CD4-positive, alpha-beta T cell treated with Interleukin-6 for 4 hours (primary cell): ENCODE data around the gene PTPN22.
A peak's percentile ranks its signal among the peaks of the same experiment; 100 is the strongest.
"Not testable (repeated sequence)": the region's sequence is repeated elsewhere in the genome, so short reads cannot be mapped to it uniquely, and the experiment has no call there.

Experiments
- DNase-seq: peaks from one replicate; pipeline ENCODE4 v3.0.0-alpha.2; 2020; ENCODE audit warnings: mixed read lengths

The PTPN22 gene

DNA sequence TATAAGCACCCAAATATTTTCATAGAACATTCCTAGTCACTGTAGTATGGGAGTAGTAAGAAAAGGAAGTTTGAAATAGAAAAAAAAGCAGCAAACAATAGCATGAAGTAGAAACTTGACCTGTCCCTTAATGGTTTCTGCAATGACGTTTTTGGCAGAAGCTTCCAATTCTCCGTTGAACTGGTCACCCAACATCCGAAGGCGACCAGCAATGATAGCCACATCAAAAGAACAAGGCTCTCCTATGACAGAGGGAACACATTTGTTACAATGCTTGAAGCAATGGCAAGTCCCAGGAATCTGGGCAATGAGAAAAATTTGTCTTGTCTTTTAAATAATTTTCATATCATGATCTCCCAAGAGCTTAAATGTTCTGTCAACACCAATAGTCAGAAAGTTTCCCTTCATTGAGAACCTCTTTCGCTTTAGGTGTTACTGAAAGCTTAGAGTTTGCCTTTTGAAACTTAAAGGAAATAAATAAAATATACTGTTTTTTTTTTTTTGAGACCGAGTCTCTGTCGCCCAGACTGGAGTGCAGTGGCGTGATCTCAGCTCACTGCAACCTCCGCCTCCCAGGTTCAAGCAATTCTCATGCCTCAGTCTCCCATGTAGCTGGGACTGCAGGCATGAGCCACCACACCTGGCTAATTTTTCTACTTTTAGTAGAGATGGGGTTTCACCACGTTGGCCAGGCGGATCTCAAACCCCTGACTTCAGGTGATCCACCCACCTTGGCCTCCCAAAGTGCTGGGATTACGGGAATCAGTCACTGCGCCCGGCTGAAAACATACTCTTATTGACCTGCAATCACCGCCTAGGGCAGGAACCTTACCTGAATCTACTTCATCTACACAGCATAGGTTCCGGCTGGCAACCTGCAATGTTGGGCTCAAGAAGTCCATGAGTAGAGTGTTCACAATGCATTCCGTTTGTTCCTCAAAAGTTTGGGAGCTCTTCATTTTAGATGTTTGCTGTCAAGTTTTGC lies 15.2 kb upstream of the PTPN22 start:
- no peak for DNase-seq

DNA sequence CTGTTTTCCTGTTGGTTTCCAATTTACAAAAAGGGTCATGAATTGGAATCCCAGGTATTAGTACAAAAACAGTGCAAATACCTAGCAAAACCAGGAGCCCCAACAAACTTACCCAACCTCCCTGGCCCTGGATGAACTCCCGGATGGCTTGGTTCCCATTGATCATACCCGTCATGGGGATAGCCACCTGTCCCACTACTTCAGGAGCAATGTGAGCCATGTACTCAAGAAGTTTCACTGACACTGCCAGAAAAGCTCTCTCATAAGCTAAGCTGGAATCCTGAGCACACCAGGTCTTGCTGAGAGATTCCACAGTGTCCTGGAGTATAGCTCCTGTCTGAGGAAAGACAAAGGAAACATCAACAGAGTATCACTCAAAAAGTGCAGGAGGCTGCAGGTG lies 10.1 kb upstream of the PTPN22 start:
- DNase-seq = no peak

- DNase-seq = no peak
Observed at GRCh38 chr1:113879739-113880038, 8.2 kb upstream of the PTPN22 start.

GRCh38 chr1:113876176-113876575 lies 4.7 kb upstream of the PTPN22 start:
- DNase-seq = no peak

GRCh38 chr1:113875714-113876113 lies 4.2 kb upstream of the PTPN22 start:
- no peak for DNase-seq

DNA sequence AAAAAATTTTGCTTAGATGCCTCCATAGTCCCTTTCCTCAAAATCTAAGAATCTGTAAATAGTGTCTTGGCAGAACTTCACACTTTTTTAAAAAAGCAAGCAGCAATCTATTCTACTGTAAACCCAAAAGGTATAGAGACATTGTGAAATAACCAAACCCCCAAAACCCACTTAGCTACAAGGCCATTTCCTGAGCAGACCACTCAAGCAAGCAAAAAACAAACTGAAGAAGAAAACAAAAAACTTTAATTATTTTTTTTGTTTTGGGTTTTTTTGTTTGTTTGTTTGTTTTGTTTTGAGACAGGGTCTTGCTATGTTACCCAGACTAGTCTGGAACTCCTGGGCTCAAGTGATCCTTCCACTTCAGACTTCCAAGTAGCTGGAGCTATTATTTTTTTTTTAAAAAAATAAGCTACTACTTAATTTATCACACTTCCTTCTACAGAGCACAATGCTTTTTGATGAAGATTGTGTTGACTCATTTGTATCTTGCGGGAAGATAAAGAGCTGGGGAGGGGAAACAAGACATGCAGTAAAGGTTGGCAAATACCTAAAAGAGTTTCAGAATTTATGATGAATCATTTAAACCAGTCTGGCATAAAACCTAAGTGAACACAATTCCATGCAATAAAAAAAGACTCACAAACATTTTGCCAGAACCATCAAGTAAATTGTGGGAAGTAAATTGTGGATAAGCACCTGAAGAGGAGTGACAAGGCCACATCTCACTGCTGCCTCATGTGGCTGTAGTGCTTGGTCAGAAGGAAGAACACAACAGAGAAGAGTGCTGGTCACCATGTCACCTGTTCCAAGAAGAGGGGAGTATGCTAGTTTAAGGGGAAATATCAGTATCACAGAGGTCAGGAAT lies 2.7 kb upstream of the PTPN22 start:
- peak; percentile 23 for DNase-seq

DNA sequence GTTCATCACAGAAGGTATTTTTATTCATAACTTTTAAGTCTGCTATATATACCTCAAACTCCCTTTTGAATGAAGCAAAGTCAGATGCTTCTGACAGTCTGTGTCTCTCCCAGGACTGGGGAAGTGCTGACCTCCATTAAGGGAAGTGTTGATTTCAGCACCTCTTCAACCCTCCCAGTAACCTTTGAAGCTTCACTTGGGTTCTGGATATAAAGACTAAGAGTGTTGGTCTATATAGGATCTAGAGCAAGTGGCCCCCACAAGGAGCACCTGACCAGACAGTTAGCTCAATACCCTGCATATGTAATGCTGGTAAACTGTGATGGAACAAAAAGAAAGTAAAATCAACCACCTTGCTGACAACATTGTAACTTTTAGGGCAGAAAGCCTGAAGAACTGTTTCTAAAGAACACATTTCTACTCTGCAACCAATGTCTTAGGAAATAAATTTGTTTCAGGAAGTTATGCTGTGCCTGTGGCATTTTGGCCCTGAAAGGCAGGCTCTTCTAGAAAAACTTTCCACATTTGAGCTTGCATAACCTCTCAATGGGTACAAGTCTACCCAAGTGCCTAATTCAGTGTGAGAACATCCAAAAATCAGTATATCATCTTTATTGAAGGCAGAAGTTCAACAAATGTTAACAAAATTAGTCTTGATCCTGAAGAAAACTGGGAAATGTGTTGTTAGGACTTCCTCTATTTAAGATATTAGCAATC lies 865 bp upstream of the PTPN22 start:
- no peak for DNase-seq

DNA sequence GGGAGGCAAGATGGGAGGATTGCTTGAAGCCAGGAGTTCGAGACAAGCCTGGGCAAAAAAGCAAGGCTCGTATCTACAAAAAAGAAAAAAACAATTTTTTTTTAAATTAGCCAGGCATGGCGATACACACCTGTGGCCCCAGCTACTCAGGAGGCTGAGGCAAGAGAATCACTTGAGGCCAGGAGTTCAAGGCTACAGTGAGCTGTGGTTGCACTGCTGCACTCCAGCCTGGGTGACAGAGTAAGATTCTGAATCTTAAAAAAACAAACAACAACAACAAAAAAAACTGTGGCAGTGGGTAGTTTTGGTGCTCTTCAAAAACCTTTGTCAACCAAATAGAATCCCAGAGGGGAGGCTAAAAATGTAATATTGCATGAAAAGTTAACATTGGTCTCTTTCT lies 734 bp downstream of the PTPN22 start:
- DNase-seq = peak; percentile 30

GRCh38 chr1:113868387-113869083 lies 3.0 kb downstream of the PTPN22 start:
- no peak for DNase-seq

DNA sequence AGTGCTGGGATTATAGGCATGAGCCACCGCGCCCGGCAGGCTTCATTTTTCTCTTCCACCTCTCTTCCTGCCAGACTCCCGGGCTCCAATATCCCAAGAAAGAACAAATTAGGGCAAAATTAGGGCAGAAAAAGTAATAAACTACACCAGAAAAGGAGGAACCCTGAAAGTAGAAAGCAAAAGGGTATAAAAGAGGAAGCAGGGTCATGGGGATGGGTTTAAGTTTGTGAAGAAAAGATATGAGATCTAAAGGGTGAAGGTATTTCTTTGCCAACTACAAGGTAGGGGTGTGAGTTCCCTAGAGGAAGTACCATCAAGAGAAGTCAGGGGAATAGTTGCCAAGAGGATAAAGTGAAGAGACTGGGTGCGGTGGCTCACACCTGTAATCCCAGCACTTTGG lies 9.9 kb downstream of the PTPN22 start:
- DNase-seq = no peak

GRCh38 chr1:113860891-113861290 lies 10.6 kb downstream of the PTPN22 start:
- no peak for DNase-seq

DNA sequence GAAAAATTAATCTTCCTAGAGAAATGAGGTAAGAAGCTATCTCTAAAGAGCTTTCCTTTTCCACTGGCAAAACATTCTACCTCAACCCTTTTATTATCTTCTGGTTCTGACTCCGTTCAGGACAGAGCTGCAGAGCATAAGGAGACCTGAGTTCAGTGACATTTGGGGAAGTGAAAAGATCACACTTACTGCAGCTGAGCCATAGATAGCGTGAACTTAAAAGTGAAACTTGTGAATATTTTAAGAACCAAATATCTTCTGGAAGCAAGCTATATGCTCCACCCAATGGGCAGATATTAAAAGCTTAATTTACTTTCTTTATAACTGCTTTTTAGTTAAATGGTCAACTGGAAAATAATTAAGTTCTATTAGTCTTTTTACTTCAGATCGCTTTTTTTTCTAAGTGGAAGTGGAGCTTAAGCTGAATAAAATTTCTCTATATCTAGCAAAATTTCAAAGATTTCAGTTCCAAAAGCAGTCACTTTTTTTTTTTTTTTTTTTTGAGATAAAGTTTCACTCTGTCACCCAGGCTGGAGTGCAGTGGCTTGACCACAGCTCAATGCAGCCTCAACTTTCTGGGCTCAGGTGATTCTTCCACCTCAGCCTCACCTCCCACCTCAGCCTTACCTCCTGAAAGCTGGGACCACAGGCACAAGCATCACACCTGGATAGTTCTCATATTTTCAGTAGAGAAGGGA lies 11.9 kb downstream of the PTPN22 start:
- no peak for DNase-seq

- no peak for DNase-seq
Observed at GRCh38 chr1:113858982-113859381, 12.5 kb downstream of the PTPN22 start.

GRCh38 chr1:113858418-113858817 lies 13.1 kb downstream of the PTPN22 start:
- DNase-seq = no peak

DNA sequence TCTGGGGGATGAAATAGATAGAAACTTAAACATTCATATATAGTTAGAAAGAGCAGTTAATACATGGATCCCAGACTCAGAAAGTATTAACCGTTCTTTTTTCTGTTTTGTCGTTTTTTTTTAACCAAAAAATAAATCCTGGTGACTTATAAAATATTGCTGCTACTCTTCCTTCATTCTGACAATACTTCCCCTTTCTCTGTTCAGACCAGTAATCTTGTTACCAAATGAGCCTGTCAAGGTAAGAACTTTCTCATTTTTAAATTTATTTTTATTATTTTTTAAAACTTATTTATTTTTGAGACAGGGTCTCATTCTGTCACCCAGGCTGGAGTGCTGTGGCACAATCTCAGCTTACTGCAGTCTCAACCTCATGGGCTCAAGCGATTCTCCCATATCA lies 13.7 kb downstream of the PTPN22 start:
- no peak for DNase-seq

DNA sequence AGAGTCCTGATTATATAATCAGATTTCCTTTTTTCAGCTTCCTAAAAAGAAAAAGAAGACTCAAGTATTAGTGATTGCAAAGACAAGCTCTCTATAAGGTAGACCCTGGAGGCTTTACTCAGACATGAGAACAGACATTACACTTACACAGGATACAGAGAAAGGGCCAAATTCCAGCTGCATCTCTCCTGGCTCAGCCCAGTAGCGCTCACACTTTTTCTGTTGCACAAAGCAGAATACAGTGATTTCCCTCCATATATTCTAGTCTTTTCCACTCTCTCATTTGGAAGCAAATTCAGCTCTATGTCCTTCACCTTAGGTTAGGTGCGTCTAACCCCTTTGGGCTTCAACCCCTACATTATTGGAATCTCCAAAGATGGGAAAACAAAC lies 15.1 kb downstream of the PTPN22 start:
- no peak for DNase-seq

DNA sequence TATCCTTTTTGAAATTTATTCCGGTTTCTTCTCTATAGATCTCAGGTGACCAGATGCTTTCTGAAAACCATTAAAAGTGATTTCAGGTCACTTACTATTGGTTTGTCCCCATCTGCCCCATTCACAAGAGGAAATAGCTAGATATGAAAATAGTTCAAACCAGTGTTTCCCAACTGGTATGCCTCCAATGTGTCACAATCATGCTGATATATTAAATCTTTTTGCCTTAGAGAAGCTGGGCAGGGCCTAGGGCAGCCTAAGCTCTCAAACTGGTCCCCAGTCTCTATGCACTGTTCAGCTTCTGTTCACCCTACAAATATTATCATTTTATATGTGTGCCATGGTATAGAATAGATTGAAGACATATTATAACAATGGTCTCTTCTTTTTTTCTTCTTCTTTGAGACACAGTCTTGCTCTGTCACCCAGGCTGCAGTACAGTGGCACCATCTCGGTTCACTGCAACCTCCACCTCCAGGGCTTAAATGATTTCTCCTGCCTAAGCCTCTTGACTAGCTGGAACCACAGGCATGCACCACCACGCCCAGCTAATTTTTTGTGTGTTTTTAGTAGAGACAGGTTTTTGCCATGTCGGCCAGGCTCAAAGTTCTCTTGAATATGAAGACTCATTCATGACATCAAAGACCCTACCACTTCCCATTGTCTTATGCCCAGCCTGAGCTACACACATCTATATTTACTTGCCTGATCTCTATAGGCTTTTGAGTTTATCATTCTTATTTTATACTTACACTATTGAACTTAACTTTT lies 15.7 kb downstream of the PTPN22 start:
- no peak for DNase-seq

- no peak for DNase-seq
Observed at GRCh38 chr1:113854234-113854633, 17.3 kb downstream of the PTPN22 start.

DNA sequence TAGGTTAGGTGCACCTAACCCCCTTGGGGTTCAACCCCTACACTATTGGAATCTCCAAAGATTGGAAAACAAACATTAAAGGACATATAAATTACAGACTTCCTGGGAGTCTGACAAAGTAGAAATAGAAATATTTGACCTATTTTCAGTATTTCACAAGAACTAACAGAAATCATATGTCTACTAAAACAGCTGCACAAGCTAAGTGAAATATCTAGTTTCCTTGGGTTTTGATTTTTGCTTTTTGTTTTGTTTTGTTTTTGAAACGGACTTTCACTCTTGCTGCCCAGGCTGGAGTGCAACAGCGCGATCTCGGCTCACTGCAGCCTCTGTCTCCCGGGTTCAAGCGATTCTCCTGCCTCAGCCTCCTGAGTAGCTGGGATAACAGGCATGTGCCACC lies 18.8 kb downstream of the PTPN22 start:
- not testable (repeated sequence) for DNase-seq

DNA sequence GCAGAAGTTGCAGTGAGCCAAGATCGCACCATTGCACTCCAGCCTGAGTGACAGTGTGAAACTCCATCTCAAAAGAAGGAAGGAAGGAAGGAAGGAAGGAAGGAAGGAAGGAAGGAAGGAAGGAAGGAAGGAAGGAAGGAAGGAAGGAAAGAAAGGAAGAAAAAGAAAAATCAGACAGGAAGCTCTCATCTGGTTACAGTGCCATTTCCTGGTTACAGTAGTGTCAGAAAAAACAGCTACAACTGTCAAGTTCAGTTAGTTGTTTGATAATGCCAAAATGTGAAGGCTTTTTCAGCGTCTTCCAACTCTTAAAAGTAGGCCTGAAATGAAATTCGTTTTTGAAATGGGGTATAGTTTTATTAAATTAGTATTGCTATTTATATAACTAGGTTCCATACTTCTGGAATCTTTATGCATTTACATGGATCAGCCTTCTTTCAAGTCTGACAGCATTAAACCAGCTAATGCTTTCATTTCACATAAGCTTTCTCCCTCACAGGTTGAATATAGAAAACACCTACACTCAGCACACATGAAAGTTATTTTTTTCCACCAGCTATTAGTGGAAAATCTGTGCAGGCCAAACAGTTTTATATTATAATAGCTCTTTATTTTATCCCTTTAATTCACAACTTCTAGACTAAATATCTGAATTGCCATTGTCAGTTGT lies 21.2 kb downstream of the PTPN22 start:
- DNase-seq = no peak

DNA sequence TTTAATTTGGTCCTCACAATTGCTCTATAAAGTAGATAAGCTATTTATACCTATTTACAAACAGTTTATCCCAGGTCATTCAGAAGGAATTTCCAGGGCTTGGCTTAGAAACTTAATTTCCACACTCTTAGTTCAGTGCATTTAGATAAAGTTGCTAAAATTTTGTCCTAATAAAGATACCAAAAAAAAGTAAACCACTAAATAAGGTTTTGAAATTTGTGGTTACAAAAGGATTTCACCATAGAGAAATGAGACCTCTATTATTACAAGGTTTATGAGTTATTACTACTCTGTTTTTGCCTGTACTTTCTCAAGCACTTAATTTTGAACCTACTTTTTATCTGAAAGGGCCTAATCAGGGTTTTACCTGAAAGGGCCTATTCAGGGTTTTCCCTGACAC lies 22.4 kb downstream of the PTPN22 start:
- no peak for DNase-seq
